GM12891 (cell line): ENCODE data around the gene THOP1.

Experiments
- POLR2A ChIP-seq: IDR thresholded peaks from 2 replicates; pipeline ENCODE4 v1.6.1; 2011; ENCODE audit warnings: low read depth, low read length, control low read depth
- POLR2AphosphoS5 ChIP-seq: IDR thresholded peaks from 2 replicates; pipeline ENCODE4 v1.6.1; 2011; ENCODE audit warnings: low read depth, low read length, control low read depth
- TAF1 ChIP-seq: IDR thresholded peaks from 2 replicates; pipeline ENCODE4 v1.6.1; 2011; ENCODE audit warnings: low read depth, low read length, control low read depth

- TF ChIP-seq POLR2A (no peak), POLR2AphosphoS5 (no peak), TAF1 (no peak)
These were observed 52.1 kb downstream of the THOP1 start for GRCh38 chr19:2837430-2837829.
